HL-60/S4 treated with retinoic acid at 250 ng/mL for 4 days and 3 days (cell line): ENCODE results near the gene GYS1.

Experiments
- in situ Hi-C: fragments of 300-500 bp; cut with MboI; formaldehyde crosslinking; loops from 2 replicates; pipeline ENCODE4 v1.7.0; 2022; ENCODE audit warnings: low sequenced_read_pairs

GYS1 gene

DNA sequence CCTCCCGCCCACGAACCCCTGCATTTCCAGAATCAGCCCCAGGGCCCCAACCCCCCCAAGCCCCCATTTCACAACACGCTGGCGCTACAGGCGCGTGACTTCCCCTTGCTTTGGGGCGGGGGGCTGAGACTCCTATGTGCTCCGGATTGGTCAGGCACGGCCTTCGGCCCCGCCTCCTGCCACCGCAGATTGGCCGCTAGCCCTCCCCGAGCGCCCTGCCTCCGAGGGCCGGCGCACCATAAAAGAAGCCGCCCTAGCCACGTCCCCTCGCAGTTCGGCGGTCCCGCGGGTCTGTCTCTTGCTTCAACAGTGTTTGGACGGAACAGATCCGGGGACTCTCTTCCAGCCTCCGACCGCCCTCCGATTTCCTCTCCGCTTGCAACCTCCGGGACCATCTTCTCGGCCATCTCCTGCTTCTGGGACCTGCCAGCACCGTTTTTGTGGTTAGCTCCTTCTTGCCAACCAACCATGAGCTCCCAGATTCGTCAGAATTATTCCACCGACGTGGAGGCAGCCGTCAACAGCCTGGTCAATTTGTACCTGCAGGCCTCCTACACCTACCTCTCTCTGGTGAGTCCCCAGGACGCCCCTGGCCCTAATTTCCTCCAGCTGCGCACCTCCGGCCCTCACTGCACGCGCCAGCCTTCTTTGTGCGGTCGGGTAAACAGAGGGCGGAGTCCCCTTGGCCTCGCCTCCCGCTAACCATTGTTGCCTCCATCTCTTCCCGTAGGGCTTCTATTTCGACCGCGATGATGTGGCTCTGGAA lies 27.9 kb downstream of the GYS1 start, which contains the start of gene FTL:
FTL (plus strand) TSS at position 270 of the 766 bp plus-strand sequence; CDS start at position 469, 199 bp downstream.
- in situ Hi-C loops: loop anchor here (25.0 kb wide), 1 partner anchor 328 kb away; the partner anchor contains the start of genes CA11 and DBP

DNA sequence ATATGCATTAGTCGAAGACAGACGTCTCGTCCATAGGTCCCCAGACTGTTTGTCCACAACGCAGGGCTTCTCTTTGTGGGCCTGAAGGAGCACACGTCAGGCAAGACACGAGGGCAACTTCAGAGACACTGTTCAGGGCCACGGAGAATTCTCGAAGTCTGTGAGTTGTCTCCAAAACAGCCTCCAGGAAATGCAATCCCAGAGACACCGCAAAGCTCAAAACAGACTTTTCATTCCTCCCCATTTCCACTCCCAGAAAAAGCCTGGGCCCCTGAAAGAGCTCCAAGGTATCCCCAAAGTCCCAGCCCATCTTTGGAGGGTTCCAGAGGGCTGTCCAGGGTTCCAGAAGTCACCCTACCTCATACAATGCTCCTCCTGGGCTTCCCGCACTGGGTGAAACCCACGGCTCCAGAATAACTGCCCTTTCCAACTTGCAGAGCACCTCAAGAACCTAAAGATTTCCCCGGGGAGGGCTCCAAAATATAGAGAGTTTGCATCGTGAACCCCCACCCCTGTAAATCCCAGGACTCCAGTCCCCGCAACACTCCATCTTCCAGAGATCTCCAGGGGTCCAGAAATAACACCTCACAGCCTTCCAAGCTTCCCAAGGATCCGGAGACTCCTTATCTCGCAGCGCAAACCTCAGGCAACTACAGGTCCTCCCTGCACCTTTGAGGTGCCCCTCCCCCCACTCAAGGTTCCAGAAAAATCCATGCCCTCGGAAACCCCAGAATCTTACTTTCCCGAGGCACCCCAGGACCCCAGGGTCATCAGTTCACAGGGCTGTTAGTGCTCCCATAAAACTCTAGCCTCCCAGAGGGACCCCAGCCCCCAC lies 28.7 kb downstream of the GYS1 start:
- in situ Hi-C loops: loop anchor here (25.0 kb wide), 1 partner anchor 327 kb away; the partner anchor contains the start of genes CA11 and DBP

DNA sequence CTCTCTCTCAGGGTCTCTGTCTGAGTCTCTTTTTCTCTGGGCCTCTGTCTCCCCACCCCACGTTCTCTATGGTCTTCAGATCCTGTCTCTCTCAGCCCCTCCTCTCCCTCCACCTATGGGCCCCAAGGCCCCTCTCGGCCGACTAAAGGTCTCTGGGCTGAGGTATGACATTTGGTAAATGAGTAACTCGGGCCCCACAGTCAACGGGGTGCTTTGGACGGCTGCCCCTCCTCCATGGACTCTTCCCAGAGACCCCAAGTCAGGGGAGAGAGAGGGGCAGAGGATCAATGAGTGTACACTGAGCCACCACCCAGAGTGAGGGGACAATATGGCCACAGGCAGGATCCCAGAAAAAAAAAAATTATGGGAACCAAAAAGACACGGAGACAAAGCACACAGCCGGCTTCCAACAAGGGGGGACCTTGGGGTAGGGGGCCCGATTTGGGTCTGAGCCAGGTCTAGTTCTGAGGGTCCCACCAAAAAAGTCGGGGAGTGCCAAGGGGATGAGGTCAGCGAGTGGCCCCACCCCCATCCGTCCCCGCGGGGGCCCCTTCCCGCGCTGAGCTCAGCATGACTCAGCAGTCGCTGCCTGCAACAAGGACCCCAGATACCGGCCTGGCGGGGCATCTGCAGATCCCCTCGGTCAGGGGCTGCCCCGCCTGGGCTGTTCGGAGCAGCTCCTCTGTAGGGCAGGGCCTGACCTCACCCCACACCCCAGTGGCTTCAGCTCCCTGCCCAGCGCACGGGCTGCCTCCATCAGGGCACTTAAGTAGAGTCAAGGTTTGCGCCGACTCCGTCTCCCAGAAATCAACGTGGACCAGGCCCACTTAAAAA lies 29.5 kb downstream of the GYS1 start:
- in situ Hi-C loops: loop anchor here (25.0 kb wide), 1 partner anchor 326 kb away; the partner anchor contains the start of genes CA11 and DBP

DNA sequence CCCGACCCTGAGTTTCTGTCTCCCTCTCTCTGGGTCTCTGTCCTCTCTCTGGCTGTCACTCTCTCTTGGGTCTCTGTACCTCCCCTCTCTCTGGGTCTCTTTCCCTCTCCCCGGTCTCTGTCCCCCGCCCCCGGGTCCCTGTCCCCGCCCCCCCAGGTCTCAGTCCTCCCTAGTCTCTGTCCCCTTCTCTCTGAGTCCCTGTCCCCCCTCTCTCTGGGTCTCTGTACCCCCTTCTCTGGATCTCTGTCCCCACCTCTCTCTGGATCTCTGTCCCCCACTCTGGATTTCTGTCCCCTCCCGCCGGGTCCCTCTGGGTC lies 30.3 kb downstream of the GYS1 start:
- in situ Hi-C loops: loop anchor here (25.0 kb wide), 1 partner anchor 326 kb away; the partner anchor contains the start of genes CA11 and DBP

DNA sequence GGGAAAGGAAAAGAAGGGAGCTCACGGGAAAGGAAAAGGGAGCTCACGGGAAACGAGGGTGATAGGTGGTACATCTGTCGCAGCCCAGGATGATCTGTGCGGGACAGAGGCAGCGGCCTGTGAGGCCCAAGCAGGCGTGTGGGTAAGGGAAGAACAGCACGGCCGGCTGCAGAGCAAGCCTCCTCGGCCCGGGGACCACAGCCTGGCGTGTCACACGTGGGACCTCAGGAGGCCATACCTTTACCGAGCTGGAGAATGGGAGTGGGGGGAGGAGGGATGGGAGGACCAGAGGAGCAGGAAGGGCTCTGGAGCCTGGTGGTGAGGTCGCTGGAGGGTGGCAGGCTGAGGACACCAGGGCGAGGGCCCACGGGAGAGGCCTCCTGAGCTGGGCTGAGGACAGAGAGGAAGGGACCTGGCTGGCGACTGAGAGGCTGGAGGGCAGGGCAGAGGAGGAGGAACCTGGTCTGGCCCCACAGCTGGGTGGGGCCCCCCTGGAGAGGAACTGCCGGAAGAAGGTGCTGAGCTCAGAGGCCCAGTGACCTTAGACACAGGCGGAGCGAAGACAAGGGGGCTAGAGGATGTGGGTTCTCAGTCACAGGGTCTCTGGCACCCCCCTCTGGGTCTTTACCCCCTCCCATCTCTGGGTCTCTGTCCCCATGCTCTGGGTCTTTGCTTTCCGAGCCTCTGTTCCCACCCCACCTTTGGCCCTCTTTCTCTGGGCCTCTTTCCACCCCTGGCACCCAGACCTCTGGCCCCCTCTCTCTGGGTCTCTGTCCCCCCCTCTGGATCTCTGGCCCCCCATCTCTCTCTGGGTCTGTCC lies 30.9 kb downstream of the GYS1 start:
- in situ Hi-C loops: loop anchor here (25.0 kb wide), 1 partner anchor 325 kb away; the partner anchor contains the start of genes CA11 and DBP

DNA sequence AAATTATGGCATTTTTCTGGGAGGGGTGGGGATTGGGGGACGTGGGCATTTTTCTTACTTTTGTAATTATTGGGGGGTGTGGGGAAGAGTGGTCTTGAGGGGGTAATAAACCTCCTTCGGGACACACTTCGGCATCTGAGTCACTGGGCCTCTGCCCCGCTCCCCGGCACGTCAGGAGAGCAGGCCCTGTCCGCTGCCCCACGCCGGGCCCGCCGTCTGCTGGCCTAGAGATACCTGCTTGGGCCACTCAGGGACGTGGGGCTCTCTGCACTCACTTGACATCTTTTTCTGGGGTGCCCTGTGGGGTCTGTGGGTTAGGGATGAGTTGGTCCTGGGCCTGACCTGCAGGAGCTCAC lies 31.5 kb downstream of the GYS1 start:
- in situ Hi-C loops: loop anchor here (25.0 kb wide), 1 partner anchor 324 kb away; the partner anchor contains the start of genes CA11 and DBP

DNA sequence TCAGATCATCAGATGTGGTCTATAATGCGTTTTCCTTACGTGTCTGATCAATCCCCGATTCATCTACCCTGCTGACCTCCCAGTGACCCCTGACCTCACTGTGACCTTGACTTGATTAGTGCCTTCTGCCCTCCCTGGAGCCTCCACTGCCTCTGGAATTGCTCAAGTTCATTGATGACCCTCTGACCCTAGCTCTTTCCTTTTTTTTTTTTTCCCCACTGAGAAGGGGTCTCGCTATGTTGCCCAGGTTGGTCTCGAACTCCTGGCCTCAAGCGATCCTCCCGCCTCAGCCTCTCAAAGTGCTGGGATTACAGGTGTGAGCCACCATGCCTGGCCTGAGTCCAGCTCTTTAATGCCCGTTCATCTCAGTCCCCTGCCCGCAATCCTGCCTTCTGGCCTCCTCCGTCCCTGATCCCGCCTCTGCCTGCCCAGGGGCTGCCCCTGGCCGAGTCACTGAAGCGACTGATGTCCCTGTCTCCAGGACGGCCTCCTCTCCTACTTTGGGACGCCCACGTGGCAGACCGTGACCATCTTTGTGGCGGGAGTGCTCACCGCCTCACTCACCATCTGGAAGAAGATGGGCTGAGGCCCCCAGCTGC lies 32.0 kb downstream of the GYS1 start:
- in situ Hi-C loops: loop anchor here (25.0 kb wide), 1 partner anchor 324 kb away; the partner anchor contains the start of genes CA11 and DBP

DNA sequence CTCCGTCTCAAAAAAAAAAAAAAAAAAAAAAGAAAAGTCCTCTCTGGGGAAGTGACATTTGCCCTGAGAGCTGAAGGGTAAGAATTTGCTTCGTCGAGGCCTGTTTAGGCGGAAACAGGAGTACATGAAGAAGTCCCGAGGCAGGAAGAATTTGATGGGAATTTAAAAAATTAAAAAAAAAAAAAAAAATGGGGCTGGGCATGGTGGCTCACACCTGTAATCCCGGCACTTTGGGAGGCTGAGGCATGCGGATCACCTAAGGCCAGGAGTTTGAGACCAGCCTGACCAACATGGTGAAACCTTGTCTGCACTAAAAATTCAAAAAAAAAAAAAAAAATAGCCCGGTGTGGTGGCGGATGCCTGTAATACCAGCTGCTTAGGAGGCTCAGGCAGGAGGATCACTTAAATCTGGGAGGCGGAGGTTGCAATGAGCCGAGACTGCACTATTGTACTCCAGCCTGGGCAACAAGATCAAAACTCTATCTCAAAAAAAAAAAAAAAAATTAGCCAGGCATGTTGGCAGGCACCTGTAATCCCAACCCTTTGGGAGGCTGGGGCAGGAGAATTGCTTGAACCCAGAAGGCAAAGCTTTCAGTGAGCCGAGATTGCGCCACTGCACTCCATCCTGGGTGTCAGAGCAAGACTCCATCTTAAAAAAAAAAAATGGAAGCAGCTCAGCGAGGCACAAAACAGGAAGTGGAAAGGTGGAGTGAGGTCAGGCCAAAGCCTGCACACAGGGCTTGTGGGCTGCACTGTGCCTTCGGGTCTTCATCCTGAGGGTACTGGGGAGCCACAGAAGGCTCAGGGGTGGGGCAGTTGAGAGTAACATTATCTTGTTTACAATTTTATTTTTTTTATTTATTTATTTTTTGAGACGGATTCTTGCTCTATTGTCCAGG lies 33.5 kb downstream of the GYS1 start:
- in situ Hi-C loops: loop anchor here (25.0 kb wide), 1 partner anchor 322 kb away; the partner anchor contains the start of genes CA11 and DBP

DNA sequence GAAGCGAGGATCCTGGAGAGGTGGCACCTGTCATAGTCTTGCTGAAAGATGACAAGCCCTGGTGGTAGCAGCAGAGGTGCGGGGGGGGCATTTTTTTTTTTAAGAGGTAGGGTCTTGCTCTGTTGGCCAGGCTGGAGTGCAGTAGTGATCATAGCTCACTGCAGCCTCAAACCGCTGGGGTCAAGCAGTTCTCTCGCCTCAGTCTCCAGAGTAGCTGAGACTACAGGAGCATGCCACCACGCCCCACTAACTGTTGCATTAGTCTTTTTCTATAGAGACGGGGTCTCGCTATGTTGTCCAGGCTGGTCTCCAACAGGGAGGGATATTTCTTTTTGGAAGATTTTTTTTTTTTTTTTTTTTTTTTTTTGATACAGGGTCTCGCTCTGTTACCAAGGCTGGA lies 35.1 kb downstream of the GYS1 start:
- in situ Hi-C loops: loop anchor here (25.0 kb wide), 1 partner anchor 321 kb away; the partner anchor contains the start of genes CA11 and DBP

DNA sequence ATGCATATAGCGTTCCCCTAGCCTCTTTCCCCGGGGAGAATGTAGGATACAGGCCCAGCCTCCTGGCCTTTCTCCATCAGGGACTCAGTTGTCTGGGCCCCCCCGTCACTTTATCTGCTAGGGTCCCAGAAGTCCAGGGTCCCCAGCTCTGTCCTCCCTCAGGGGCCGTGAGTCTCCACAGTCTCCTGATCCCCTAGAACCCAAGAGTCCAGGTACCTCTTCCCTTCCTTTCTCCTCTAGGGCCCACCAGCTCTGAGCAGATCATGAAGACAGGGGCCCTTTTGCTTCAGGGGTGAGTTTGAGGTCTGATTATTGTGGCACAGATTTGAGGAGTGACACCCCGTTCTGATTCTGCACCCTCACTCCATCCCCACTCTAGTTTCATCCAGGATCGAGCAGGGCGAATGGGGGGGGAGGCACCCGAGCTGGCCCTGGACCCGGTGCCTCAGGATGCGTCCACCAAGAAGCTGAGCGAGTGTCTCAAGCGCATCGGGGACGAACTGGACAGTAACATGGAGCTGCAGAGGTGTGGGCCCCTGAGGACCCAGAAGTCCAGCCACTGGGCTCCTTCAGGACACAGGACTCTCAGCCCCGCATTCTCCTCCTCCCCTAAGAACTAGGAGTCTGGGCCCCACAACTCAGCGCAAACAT lies 37.7 kb downstream of the GYS1 start:
- in situ Hi-C loops: loop anchor here (25.0 kb wide), 1 partner anchor 318 kb away; the partner anchor contains the start of genes CA11 and DBP

DNA sequence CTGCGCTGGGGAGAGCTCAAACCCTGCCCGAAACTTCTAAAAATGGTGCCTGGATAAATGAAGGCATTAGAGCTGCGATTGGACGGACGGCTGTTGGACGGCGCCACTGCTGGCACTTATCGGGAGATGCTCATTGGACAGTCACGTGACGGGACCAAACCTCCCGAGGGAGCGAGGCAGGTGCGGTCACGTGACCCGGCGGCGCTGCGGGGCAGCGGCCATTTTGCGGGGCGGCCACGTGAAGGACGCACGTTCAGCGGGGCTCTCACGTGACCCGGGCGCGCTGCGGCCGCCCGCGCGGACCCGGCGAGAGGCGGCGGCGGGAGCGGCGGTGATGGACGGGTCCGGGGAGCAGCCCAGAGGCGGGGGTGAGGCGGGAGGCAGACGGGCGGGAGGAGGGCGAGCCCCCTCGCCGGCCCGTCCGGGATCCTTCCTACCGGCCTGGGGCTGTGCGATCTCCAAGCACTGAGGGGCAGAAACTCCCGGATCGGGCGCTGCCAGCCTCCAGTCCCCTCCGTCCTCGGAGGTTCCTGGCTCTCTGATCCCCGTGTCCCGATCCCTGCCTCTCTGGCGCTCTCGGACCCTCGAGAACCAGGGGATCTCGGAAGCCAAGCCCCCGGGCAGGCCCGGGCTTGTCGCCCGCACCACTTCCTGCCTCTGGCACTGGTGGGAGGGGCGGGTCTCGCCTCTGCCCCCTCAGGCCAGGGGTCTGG lies 38.4 kb downstream of the GYS1 start, which contains the start of gene BAX:
BAX (plus strand) TSS at position 281 of the 713 bp plus-strand sequence; CDS start at position 335, 54 bp downstream.
- in situ Hi-C loops: loop anchor here (25.0 kb wide), 1 partner anchor 317 kb away; the partner anchor contains the start of genes CA11 and DBP

DNA sequence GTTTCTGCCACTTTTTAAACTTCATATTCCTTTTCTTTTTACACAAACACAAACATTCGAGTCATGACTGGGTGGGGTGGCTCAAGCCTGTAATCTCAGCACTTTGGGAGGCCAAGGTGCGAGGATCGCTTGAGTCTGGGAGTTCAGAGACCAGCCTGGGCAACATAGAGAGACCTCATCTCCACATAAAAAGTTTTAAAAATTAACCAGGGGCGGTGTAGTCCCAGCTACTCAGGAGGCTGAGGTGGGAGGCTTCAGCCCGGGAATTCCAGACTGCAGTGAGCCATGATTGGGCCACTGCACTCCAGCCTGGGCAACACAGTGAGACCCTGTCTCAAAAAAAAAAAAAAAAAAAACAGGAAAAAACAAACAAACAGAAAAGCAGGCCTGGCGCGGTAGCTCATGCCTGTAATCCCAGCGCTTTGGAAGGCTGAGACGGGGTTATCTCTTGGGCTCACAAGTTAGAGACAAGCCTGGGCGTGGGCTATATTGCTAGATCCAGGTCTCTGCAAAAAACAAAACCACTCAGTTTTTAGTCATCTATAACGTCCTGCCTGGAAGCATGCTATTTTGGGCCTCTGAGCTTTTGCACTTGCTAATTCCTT lies 39.0 kb downstream of the GYS1 start:
- in situ Hi-C loops: loop anchor here (25.0 kb wide), 1 partner anchor 317 kb away; the partner anchor contains the start of genes CA11 and DBP

DNA sequence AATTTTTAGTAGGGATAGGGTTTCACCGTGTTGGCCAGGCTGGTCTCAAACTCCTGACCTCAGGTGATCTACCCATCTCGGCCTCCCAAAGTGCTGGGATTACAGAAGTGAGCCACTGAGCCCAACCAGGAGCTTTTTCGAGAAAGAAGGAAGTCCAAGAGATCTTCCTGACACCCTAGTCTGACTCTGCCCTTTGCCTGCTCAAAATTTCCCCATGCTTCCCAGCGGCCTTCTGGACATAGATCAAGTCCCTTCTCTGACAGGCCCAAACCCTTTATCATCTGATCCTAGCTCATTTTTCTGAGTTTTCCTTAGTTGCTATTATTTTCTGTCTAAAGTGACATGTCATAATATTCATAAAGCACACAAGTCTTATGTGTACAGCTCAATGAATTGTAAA lies 40.0 kb downstream of the GYS1 start:
- in situ Hi-C loops: loop anchor here (25.0 kb wide), 1 partner anchor 316 kb away; the partner anchor contains the start of genes CA11 and DBP

DNA sequence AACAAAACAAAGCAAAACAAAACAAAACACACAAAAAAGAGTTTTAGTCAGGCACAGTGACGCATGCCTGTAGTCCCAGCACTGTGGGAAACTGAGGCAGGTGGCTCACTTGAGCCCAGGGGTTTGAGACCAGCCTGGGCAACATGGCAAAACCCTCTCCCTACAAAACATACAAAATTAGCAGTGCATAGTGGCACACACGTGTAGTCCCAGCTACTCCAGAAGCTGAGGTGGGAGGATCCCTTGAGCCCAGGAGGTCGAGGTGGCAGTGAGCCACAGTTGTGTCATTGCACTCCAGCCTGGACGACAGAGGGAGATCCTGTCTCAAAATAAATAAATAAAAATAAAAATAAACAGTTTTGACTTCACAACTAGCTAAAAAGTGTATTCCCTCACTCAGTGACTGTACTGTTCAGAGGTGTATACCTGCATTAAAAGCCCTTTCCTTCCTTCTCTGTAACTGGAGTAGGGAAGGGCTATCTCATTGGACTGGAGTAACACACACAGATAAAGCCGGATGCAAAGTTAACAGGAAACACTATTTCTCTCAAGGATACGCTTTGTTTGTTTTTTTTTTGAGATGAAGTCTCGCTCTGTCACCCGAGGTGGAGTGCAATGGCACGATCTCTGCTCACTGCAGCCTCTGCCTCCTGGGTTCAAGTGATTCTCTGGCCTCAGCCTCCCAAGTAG lies 42.1 kb downstream of the GYS1 start:
- in situ Hi-C loops: loop anchor here (25.0 kb wide), 1 partner anchor 314 kb away; the partner anchor contains the start of genes CA11 and DBP

DNA sequence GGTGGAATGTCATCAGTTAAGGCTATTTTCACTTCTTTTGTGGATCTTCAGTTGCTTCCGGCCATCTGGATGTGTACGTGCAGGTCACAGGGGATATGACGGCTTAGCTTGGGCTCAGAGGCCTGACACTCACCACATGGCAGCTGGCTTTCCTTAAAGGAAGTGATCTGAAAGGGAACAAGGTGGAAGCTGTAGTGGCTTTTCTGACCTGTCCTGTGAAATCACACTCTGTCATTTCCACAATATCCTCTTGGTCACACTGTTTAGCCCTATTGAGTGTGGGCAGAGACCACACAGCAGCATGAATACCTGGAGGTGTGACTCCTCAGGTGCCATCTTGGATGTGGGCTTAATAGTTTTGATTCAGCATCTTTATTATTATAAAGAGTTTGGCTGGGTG lies 43.0 kb downstream of the GYS1 start:
- in situ Hi-C loops: loop anchor here (25.0 kb wide), 1 partner anchor 313 kb away; the partner anchor contains the start of genes CA11 and DBP

DNA sequence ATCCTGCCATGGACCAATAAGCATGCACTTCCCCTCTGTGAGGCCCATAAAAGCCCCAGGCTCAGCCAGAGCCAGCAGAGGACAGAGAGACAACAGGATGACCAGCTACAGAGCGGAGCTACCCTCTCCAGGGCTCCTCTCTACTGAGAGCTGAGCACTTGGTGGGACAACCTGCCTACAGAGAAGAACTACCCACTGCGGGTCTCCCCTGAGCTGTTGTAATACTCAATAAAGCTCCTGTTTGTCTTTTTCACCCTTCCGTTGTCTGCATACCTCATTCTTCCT lies 45.9 kb downstream of the GYS1 start:
- in situ Hi-C loops: no loop called here
